HepG2 (cell line): ENCODE results near the gene PIGO. TPM values are rescaled to one million over a fixed set of nuclear protein-coding genes. Genes with fewer than 3 reads are reported as not detected.
A peak's percentile ranks its signal among the peaks of the same experiment; 100 is the strongest.

ENCODE experiments used
- GMEB2 ChIP-seq: IDR thresholded peaks from 2 replicates; pipeline ENCODE4 v1.6.1; 2016; ENCODE audit warnings: missing biosample characterization, missing genetic modification reagents, low read depth
- HNRNPLL ChIP-seq: fragments of 200-400 bp; formaldehyde crosslinking; IDR thresholded peaks from 2 replicates; pipeline ENCODE4 v1.6.1; 2017; ENCODE audit warnings: mild to moderate bottlenecking, low read depth, low read length; ENCODE audit not compliant: poor library complexity, severe bottlenecking
- HNRNPUL1 ChIP-seq: fragments of 200-400 bp; formaldehyde crosslinking; IDR thresholded peaks from 2 replicates; pipeline ENCODE4 v1.6.1; 2017; ENCODE audit warnings: low read depth, mild to moderate bottlenecking, low read length, moderate library complexity
- MBD4 ChIP-seq: IDR thresholded peaks from 2 replicates; pipeline ENCODE4 v1.6.1; 2012; ENCODE audit warnings: low read length, inconsistent platforms, borderline replicate concordance
- SATB2 ChIP-seq: sonication (generic); formaldehyde crosslinking; IDR thresholded peaks from 2 replicates; pipeline ENCODE4 v1.5.0; 2020; ENCODE audit warnings: missing genetic modification reagents
- SCMH1 ChIP-seq: sonication (generic); formaldehyde crosslinking; IDR thresholded peaks from 2 replicates; pipeline ENCODE4 v1.9.0; 2021; ENCODE audit warnings: missing genetic modification reagents, mild to moderate bottlenecking, borderline replicate concordance
- SMAD1 ChIP-seq: sonication (generic); formaldehyde crosslinking; IDR thresholded peaks from 2 replicates; pipeline ENCODE4 v1.4.0; 2020; ENCODE audit warnings: missing genetic modification reagents, low read depth, mild to moderate bottlenecking, borderline replicate concordance
- TP53 ChIP-seq: sonication (generic); formaldehyde crosslinking; conservative IDR thresholded peaks from 2 replicates; pipeline ENCODE4 v1.4.0; 2020; ENCODE audit warnings: missing genetic modification reagents
- ZBTB7B ChIP-seq: sonication (generic); formaldehyde crosslinking; IDR thresholded peaks from 2 replicates; pipeline ENCODE4 v1.4.0; 2020; ENCODE audit warnings: missing genetic modification reagents
- ZFYVE20 ChIP-seq: sonication (generic); formaldehyde crosslinking; IDR thresholded peaks from 2 replicates; pipeline ENCODE4 v1.8.0; 2023; ENCODE audit warnings: low read depth, mild to moderate bottlenecking, moderate library complexity, missing genetic modification reagents, borderline replicate concordance
- ZNF362 ChIP-seq: sonication (generic); formaldehyde crosslinking; IDR thresholded peaks from 2 replicates; pipeline ENCODE4 v1.4.0; 2020; ENCODE audit warnings: missing genetic modification reagents, mild to moderate bottlenecking, borderline replicate concordance
- ZNF597 ChIP-seq: sonication (generic); formaldehyde crosslinking; IDR thresholded peaks from 2 replicates; pipeline ENCODE4 v1.5.0; 2020; ENCODE audit warnings: missing genetic modification reagents
- polyA plus RNA-seq, 8 experiments: library from polyadenylated mRNA; depleted of rRNA in 3 of 8; stranded (reverse) in 7 of 8; unstranded in 1 of 8; fragments of >200 nt; fragmentation: Illumina TruSeq in 4 of 8; extraction: Trizol in 4 of 8; gene quantifications; 2 replicates each; pipeline versions ENCODE4 v1.2.1 to v1.2.3, GENCODE V29; 2011 to 2016; ENCODE audit warnings: low read depth in 4 of 8, missing spikeins in 1 of 8, mixed read lengths in 1 of 8; ENCODE audit not compliant: insufficient read depth in 1 of 8
- total RNA-seq, 5 experiments: library from RNA; depleted of rRNA; stranded (reverse); fragments of >200 nt; fragmentation: Illumina TruSeq; extraction: Trizol; gene quantifications; 2 replicates each; pipeline ENCODE4 v1.2.3, GENCODE V29; 2016; ENCODE audit warnings: low read depth in 1 of 5
- TF ChIP-seq, protein P1 (sequence below): sonication (generic); formaldehyde crosslinking; IDR thresholded peaks from 2 replicates; pipeline ENCODE4 v1.4.0; 2020; ENCODE audit warnings: missing genetic modification reagents, mild to moderate bottlenecking, borderline replicate concordance
- TF ChIP-seq, protein P2 (sequence below): sonication (generic); formaldehyde crosslinking; IDR thresholded peaks from 2 replicates; pipeline ENCODE4 v1.4.0; 2020; ENCODE audit warnings: mild to moderate bottlenecking, low read depth, missing genetic modification reagents
- TF ChIP-seq, protein P3 (sequence below): sonication (generic); formaldehyde crosslinking; conservative IDR thresholded peaks from 2 replicates; pipeline ENCODE4 v1.8.0; 2022; ENCODE audit warnings: missing genetic modification reagents

The PIGO gene
- total and polyA plus RNA-seq, 2 of the 13 experiments (the other 11 are each of a cell fraction or from before 2014, with no cell fraction given) = 20.5 to 26.2 TPM

DNA sequence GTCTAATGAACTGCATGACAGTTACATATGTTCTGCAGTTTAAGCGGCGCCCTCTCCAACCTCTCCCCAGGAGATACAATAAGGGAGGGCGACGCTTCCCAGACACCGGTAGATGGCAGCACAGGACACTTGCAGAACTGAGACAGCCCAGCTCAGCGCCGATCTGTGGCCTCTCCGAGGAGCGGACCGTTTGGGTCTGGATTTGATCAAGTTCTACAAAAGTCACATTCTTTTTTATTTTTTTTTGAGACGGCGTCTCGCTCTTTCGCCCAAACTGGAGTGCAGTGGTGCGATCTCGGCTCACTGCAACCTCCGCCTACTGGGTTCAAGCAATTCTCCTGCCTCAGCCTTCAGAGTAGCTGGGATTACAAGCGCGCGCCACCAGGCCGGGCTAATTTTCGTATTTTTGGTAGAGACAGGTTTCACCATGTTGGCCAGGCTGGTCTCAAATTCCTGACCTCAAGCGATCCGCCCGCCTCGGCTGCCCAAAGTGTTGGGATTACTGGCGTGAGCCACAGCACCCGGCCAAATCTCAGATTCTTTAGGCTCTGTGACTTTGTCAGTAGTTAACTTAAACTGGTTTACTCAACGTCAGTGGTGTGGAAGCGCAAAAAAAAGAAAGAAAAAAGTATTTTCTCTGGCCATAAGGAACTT is 20.6 kb upstream of the PIGO start (continued):
- no peak for TF ChIP-seq GMEB2 (CRISPR knock-in tag)
- TF ChIP-seq TP53 (CRISPR knock-in tag) = no peak
- 0 out of 2 replicates have a peak, but pooled peaks have one; percentile 43 for TF ChIP-seq ZNF362
- TF ChIP-seq HNRNPLL = no peak
- no peak for TF ChIP-seq MBD4
- TF ChIP-seq SCMH1 (CRISPR knock-in tag) = no peak
- TF ChIP-seq SMAD1 = 0 out of 2 replicates have a peak, but pooled peaks have one; percentile 52
- no peak for TF ChIP-seq HNRNPUL1
- no peak for TF ChIP-seq ZBTB7B (CRISPR knock-in tag)
- no peak for TF ChIP-seq SATB2
- TF ChIP-seq, protein P1, sequence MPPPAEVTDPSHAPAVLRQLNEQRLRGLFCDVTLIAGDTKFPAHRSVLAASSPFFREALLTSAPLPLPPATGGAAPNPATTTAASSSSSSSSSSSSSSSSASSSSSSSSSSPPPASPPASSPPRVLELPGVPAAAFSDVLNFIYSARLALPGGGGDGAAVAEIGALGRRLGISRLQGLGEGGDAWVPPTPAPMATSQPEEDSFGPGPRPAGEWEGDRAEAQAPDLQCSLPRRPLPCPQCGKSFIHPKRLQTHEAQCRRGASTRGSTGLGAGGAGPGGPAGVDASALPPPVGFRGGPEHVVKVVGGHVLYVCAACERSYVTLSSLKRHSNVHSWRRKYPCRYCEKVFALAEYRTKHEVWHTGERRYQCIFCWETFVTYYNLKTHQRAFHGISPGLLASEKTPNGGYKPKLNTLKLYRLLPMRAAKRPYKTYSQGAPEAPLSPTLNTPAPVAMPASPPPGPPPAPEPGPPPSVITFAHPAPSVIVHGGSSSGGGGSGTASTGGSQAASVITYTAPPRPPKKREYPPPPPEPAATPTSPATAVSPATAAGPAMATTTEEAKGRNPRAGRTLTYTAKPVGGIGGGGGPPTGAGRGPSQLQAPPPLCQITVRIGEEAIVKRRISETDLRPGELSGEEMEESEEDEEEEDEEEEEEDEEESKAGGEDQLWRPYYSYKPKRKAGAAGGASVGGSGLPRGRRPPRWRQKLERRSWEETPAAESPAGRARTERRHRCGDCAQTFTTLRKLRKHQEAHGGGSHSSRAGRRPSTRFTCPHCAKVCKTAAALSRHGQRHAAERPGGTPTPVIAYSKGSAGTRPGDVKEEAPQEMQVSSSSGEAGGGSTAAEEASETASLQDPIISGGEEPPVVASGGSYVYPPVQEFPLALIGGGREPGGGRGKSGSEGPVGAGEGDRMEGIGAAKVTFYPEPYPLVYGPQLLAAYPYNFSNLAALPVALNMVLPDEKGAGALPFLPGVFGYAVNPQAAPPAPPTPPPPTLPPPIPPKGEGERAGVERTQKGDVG = no peak
- TF ChIP-seq ZNF597 (CRISPR knock-in tag) = no peak
- TF ChIP-seq, protein P2, sequence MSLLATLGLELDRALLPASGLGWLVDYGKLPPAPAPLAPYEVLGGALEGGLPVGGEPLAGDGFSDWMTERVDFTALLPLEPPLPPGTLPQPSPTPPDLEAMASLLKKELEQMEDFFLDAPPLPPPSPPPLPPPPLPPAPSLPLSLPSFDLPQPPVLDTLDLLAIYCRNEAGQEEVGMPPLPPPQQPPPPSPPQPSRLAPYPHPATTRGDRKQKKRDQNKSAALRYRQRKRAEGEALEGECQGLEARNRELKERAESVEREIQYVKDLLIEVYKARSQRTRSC = 0 out of 2 replicates have a peak, but pooled peaks have one; percentile 71
- TF ChIP-seq, protein P3, sequence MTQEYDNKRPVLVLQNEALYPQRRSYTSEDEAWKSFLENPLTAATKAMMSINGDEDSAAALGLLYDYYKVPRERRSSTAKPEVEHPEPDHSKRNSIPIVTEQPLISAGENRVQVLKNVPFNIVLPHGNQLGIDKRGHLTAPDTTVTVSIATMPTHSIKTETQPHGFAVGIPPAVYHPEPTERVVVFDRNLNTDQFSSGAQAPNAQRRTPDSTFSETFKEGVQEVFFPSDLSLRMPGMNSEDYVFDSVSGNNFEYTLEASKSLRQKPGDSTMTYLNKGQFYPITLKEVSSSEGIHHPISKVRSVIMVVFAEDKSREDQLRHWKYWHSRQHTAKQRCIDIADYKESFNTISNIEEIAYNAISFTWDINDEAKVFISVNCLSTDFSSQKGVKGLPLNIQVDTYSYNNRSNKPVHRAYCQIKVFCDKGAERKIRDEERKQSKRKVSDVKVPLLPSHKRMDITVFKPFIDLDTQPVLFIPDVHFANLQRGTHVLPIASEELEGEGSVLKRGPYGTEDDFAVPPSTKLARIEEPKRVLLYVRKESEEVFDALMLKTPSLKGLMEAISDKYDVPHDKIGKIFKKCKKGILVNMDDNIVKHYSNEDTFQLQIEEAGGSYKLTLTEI (CRISPR knock-in tag) = no peak
- TF ChIP-seq ZFYVE20 = no peak
- TF ChIP-seq, all 625 proteins: peak for 89
